ENCODE measurements around the gene SCN4A.
"Not testable (repeated sequence)": the region's sequence is repeated elsewhere in the genome, so short reads cannot be mapped to it uniquely, and the experiment has no call there.

SCN4A gene

GRCh38 chr17:63934183-63935112 lies 38.3 kb downstream of the SCN4A start:
- no peak for DNase-seq

GRCh38 chr17:63933598-63933997 lies 39.1 kb downstream of the SCN4A start:
- DNase-seq: no peak

- DNase-seq: no peak
Observed at GRCh38 chr17:63932721-63933120, 40.0 kb downstream of the SCN4A start.

- DNase-seq: no peak
Observed at GRCh38 chr17:63931981-63932561, 40.6 kb downstream of the SCN4A start, which contains the start of gene CD79B. TSS of gene CD79B (minus strand) at chr17:63932331. CDS start at chr17:63932261, 70 bp downstream.

- no peak for DNase-seq
Observed at GRCh38 chr17:63930951-63931575, 41.7 kb downstream of the SCN4A start.

- DNase-seq: no peak
Observed at GRCh38 chr17:63929860-63930766, 42.6 kb downstream of the SCN4A start.

- no peak for DNase-seq
Observed at GRCh38 chr17:63928966-63929695, 43.6 kb downstream of the SCN4A start.

- DNase-seq: no peak
Observed at GRCh38 chr17:63928172-63928666, 44.5 kb downstream of the SCN4A start.

- no peak for DNase-seq
Observed at GRCh38 chr17:63927464-63928171, 45.1 kb downstream of the SCN4A start.

- DNase-seq: no peak
Observed at GRCh38 chr17:63926164-63926563, 46.6 kb downstream of the SCN4A start.

GRCh38 chr17:63925615-63926014 lies 47.1 kb downstream of the SCN4A start:
- no peak for DNase-seq

GRCh38 chr17:63922402-63922801 lies 50.3 kb downstream of the SCN4A start:
- DNase-seq: not testable (repeated sequence)

- DNase-seq: not testable (repeated sequence)
Observed at GRCh38 chr17:63920779-63921178, 51.9 kb downstream of the SCN4A start.

- DNase-seq: not testable (repeated sequence)
Observed at GRCh38 chr17:63920050-63920449, 52.7 kb downstream of the SCN4A start.

GRCh38 chr17:63919311-63919723 lies 53.4 kb downstream of the SCN4A start:
- DNase-seq: peak; percentile 61

- DNase-seq: not testable (repeated sequence)
Observed at GRCh38 chr17:63918789-63919305, 53.9 kb downstream of the SCN4A start, which contains the start of gene GH1. TSS of gene GH1 (minus strand) at chr17:63918839. CDS start at chr17:63918776, 63 bp downstream.

- no peak for DNase-seq
Observed at GRCh38 chr17:63918305-63918704, 54.4 kb downstream of the SCN4A start.

GRCh38 chr17:63917646-63918045 lies 55.1 kb downstream of the SCN4A start:
- DNase-seq: no peak

GRCh38 chr17:63917206-63917605 lies 55.5 kb downstream of the SCN4A start:
- not testable (repeated sequence) for DNase-seq
